Measurements from ENCODE around the gene TSHZ2.

TSHZ2 gene

GRCh38 chr20:53124075-53124551 lies 152.0 kb downstream of the TSHZ2 start:
- H3K27ac ChIP-seq: no peak overlapping the region
- TF ChIP-seq, protein P1, sequence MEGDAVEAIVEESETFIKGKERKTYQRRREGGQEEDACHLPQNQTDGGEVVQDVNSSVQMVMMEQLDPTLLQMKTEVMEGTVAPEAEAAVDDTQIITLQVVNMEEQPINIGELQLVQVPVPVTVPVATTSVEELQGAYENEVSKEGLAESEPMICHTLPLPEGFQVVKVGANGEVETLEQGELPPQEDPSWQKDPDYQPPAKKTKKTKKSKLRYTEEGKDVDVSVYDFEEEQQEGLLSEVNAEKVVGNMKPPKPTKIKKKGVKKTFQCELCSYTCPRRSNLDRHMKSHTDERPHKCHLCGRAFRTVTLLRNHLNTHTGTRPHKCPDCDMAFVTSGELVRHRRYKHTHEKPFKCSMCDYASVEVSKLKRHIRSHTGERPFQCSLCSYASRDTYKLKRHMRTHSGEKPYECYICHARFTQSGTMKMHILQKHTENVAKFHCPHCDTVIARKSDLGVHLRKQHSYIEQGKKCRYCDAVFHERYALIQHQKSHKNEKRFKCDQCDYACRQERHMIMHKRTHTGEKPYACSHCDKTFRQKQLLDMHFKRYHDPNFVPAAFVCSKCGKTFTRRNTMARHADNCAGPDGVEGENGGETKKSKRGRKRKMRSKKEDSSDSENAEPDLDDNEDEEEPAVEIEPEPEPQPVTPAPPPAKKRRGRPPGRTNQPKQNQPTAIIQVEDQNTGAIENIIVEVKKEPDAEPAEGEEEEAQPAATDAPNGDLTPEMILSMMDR (IDR thresholded peaks at IDR 0.05): no peak
- no peak for TF ChIP-seq ZFX (IDR thresholded peaks at IDR 0.05; ENCODE audit: borderline replicate concordance)

DNA sequence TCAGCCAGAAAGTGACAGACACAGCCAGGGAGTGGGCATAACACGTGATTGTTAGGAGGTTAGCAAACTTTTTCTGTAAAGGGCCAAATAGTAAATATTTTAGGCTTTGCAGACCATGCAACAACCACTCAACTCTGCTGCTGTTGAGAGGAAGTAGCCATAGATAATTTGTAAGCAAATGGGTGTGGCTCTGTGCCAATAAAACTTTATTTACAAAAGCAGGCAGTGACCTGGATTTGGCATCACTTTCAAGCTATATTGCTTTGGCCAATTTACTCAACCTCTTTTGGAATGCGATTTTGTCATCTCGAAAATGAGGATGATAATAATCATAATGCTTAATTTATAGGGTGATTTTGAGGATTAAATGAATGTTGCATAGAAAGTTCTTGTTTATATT lies 152.6 kb downstream of the TSHZ2 start:
- H3K27ac ChIP-seq: no peak overlapping the region
- TF ChIP-seq, protein P1 (IDR thresholded peaks at IDR 0.05): no peak
- TF ChIP-seq ZFX (IDR thresholded peaks at IDR 0.05; ENCODE audit: borderline replicate concordance): no peak

GRCh38 chr20:53126185-53126584 lies 154.0 kb downstream of the TSHZ2 start:
- H3K27ac ChIP-seq: no peak overlapping the region
- TF ChIP-seq, protein P1 (IDR thresholded peaks at IDR 0.05): no peak
- TF ChIP-seq ZFX (IDR thresholded peaks at IDR 0.05; ENCODE audit: borderline replicate concordance): no peak

GRCh38 chr20:53127027-53127426 lies 154.9 kb downstream of the TSHZ2 start:
- H3K27ac ChIP-seq: no peak overlapping the region
- TF ChIP-seq, protein P1 (IDR thresholded peaks at IDR 0.05): no peak
- TF ChIP-seq ZFX (IDR thresholded peaks at IDR 0.05; ENCODE audit: borderline replicate concordance): no peak

DNA sequence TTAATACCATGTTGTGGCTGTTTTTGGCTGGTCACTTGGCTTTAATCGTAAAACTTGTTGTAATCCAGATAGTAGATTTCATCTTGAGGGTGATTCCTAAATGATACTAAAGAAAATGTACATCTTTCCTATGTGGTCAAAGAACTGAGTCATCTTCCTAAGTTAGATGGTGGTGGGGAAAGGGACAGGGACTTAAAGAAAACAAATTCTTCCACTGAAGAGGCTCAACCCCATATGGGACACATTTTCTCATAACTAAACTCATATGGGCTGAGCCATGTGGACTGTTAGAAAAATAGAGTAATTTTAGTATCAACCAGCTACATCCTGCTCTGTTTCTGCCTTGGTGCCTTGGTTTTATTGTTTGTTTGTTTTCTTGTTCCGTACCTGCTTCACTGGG lies 155.8 kb downstream of the TSHZ2 start:
- TF ChIP-seq, protein P1 (IDR thresholded peaks at IDR 0.05): no peak
- no peak for TF ChIP-seq ZFX (IDR thresholded peaks at IDR 0.05; ENCODE audit: borderline replicate concordance)
- no peak overlapping the region for H3K27ac ChIP-seq

GRCh38 chr20:53129563-53129962 lies 157.4 kb downstream of the TSHZ2 start:
- H3K27ac ChIP-seq: no peak overlapping the region
- TF ChIP-seq, protein P1 (IDR thresholded peaks at IDR 0.05): no peak

GRCh38 chr20:53130795-53131194 lies 158.6 kb downstream of the TSHZ2 start:
- TF ChIP-seq, protein P1 (IDR thresholded peaks at IDR 0.05): no peak
- no peak for TF ChIP-seq ZFX (IDR thresholded peaks at IDR 0.05; ENCODE audit: borderline replicate concordance)
- no peak overlapping the region for H3K27ac ChIP-seq
